ENCODE results near the gene APOL3.

DNA sequence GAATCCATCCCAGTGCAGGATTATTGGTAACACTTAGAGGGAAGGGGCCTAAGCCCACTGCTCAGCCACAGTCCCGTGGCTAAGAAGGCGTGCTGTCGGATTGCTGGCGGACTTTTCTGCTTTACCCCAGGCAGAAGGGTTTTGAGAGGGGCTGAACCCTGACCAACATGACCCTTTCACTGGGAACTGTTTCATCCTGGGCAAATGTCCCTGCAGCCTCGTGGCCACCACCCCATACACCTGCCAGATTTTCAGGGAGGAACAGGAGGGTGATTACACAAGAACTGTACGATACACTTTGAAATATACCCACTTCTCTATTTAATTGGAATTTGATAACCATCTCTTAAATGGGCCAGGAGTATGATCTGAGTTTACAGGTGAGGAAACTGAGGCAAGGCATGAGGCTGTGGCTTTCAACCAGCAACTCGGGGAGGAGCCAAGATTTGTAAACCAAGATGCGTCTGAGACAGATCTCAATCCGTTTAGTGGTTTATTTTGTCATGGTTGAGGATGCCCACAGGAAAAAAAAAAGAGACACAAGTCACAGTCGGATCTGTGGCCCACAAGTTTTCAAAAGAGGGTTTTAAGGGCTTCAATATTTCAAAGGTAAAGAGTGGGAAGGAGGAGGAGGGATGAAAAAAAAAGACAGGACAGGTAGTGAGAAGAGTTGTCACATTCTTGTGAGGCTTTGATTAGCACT lies 6.1 kb upstream of the APOL3 start:
- TF ChIP-seq, protein P1, sequence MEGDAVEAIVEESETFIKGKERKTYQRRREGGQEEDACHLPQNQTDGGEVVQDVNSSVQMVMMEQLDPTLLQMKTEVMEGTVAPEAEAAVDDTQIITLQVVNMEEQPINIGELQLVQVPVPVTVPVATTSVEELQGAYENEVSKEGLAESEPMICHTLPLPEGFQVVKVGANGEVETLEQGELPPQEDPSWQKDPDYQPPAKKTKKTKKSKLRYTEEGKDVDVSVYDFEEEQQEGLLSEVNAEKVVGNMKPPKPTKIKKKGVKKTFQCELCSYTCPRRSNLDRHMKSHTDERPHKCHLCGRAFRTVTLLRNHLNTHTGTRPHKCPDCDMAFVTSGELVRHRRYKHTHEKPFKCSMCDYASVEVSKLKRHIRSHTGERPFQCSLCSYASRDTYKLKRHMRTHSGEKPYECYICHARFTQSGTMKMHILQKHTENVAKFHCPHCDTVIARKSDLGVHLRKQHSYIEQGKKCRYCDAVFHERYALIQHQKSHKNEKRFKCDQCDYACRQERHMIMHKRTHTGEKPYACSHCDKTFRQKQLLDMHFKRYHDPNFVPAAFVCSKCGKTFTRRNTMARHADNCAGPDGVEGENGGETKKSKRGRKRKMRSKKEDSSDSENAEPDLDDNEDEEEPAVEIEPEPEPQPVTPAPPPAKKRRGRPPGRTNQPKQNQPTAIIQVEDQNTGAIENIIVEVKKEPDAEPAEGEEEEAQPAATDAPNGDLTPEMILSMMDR (IDR thresholded peaks at IDR 0.05; ENCODE audit: insufficient read depth, low read depth, low read length) = no peak
- no peak for TF ChIP-seq EZH2 (IDR thresholded peaks at IDR 0.05; ENCODE audit: insufficient read depth, low read length)
